ENCODE data around the gene IPPK.
A peak's percentile ranks its signal among the peaks of the same experiment; 100 is the strongest.

Gene IPPK

DNA sequence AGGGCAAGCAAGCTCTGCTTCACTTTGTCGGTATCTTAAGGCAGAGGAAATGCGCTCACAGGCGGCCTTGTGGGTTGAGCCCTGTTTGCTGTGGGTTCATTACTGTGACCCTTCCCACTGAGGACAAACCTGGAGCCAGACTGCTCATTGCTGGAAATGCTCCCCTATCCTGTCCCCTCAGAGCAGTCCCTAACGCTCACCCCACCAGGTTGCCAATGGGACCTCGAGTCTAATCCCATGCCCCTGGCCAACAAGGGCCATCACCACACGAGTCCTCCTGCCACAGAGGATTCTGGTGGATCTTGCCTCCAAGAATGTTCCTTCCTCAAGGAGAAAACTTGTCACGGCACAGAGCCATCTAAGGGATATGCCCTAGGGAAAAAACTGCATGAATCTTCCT lies 14.6 kb downstream of the IPPK start:
- Mint-ChIP-seq H3K9me3 (no peaks in the 10 kb centered on the region), H3K4me3 (no peak overlapping the region), H3K4me1 (peaks cover 17% of the 10 kb centered on the region), H3K27ac (no peak overlapping the region), H3K27me3 (no peaks in the 10 kb centered on the region)
- DNase-seq (no peak), ATAC-seq (no peak)

GRCh38 chr9:92654481-92655301 lies 15.2 kb downstream of the IPPK start:
- peak overlapping the region in 1 of 2 donors; percentile 7 for H3K27ac Mint-ChIP-seq
- DNase-seq, result no peak
- no peak overlapping the region for H3K4me3 Mint-ChIP-seq
- no peaks in the 10 kb centered on the region for H3K9me3 Mint-ChIP-seq
- peaks cover 11% of the 10 kb centered on the region for H3K4me1 Mint-ChIP-seq
- no peak for ATAC-seq
- no peaks in the 10 kb centered on the region for H3K27me3 Mint-ChIP-seq

GRCh38 chr9:92652461-92652860 lies 17.5 kb downstream of the IPPK start:
- Mint-ChIP-seq H3K4me3 (no peak overlapping the region), H3K27ac (no peak overlapping the region), H3K9me3 (no peaks in the 10 kb centered on the region), H3K4me1 (peaks cover 2% of the 10 kb centered on the region), H3K27me3 (no peaks in the 10 kb centered on the region)
- ATAC-seq, result no peak
- DNase-seq, result no peak

GRCh38 chr9:92650839-92651621 lies 18.9 kb downstream of the IPPK start:
- H3K4me1 Mint-ChIP-seq, result peaks cover 9% of the 10 kb centered on the region
- H3K9me3 Mint-ChIP-seq, result peaks cover 4 to 14% of the 10 kb centered on the region in 2 donors
- H3K4me3 Mint-ChIP-seq, result no peak overlapping the region
- DNase-seq (no peak), ATAC-seq (no peak)
- no peaks in the 10 kb centered on the region for H3K27me3 Mint-ChIP-seq
- no peak overlapping the region for H3K27ac Mint-ChIP-seq

DNA sequence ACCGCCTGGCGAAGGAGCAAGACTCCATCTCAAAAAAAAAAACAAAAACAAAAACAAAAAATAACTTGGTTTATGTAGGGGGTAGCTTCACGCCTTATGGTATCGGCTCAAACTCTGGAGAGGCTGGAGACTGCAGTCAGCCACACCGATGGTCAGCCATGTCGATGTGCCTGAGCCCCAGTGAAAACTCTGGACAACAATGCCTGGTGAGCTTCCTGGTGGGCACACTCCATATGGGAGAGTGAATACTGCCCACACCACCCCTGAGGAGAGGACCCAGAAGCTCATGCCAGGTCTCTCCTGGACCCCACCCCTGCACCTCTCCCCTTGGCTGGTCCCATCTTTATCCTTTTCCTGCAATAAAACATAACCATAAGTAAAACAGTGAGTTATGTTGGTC lies 19.6 kb downstream of the IPPK start:
- Mint-ChIP-seq H3K4me3 (no peak overlapping the region), H3K27me3 (no peaks in the 10 kb centered on the region)

GRCh38 chr9:92649007-92649406 lies 20.9 kb downstream of the IPPK start:
- ATAC-seq (no peak), DNase-seq (no peak)
- peaks cover 9 to 21% of the 10 kb centered on the region in 2 donors for H3K9me3 Mint-ChIP-seq
- H3K27me3 Mint-ChIP-seq, result no peaks in the 10 kb centered on the region
- H3K4me3 Mint-ChIP-seq, result no peak overlapping the region
- H3K27ac Mint-ChIP-seq, result no peak overlapping the region
- H3K4me1 Mint-ChIP-seq, result peaks cover 9% of the 10 kb centered on the region

More for the DNA sequence above, 19.6 kb downstream of the IPPK start:
- H3K4me1 Mint-ChIP-seq, result peaks cover 9% of the 10 kb centered on the region
- H3K27ac Mint-ChIP-seq, result no peak overlapping the region
- ATAC-seq (no peak), DNase-seq (no peak)
- peaks cover 9 to 21% of the 10 kb centered on the region in 2 donors for H3K9me3 Mint-ChIP-seq

- DNase-seq (no peak), ATAC-seq (no peak)
- H3K27me3 Mint-ChIP-seq, result no peaks in the 10 kb centered on the region
- no peak overlapping the region for H3K27ac Mint-ChIP-seq
- H3K4me3 Mint-ChIP-seq, result no peak overlapping the region
- peaks cover 9% of the 10 kb centered on the region for H3K4me1 Mint-ChIP-seq
- peaks cover 9 to 21% of the 10 kb centered on the region in 2 donors for H3K9me3 Mint-ChIP-seq
Measured at GRCh38 chr9:92648474-92648971, 21.4 kb downstream of the IPPK start.

GRCh38 chr9:92647671-92648473 lies 22.1 kb downstream of the IPPK start:
- Mint-ChIP-seq H3K9me3 (peaks cover 9 to 21% of the 10 kb centered on the region in 2 donors), H3K4me1 (peaks cover 9% of the 10 kb centered on the region), H3K4me3 (no peak overlapping the region), H3K27ac (peak overlapping the region in 1 of 2 donors; percentile 80), H3K27me3 (no peaks in the 10 kb centered on the region)
- ATAC-seq (no peak), DNase-seq (no peak)

DNA sequence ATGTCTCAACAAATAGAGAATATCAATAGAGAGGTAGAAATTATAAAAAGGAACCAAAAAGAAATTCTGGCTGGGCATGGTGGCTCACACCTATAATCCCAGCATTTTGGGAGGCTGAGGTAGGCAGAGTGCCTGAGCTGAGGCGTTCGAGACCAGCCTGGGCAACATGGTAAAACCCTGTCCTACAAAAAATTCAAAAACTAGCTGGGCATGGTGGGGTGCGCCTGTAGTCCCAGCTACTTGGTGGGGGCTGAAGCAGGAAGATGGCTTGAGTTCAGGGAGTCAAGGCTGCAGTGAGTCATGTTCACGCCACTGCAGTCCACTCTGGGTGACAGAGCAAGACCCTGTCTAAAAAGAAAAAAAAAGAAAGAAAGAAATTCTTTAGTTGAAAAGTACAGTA lies 24.9 kb downstream of the IPPK start:
- Mint-ChIP-seq H3K27ac (no peak overlapping the region), H3K9me3 (peaks cover 9 to 21% of the 10 kb centered on the region in 2 donors), H3K4me1 (peaks cover 9% of the 10 kb centered on the region), H3K4me3 (no peak overlapping the region), H3K27me3 (no peaks in the 10 kb centered on the region)
- no peak for ATAC-seq
- DNase-seq, result no peak

GRCh38 chr9:92644278-92644677 lies 25.7 kb downstream of the IPPK start:
- H3K27me3 Mint-ChIP-seq, result no peaks in the 10 kb centered on the region
- ATAC-seq (no peak), DNase-seq (no peak)
- H3K4me1 Mint-ChIP-seq, result peaks cover 9% of the 10 kb centered on the region
- H3K9me3 Mint-ChIP-seq, result peaks cover 9 to 21% of the 10 kb centered on the region in 2 donors
- no peak overlapping the region for H3K4me3 Mint-ChIP-seq
- H3K27ac Mint-ChIP-seq, result peak overlapping the region in 1 of 2 donors; percentile 28

- ATAC-seq, result no peak
- H3K27me3 Mint-ChIP-seq, result no peaks in the 10 kb centered on the region
- DNase-seq, result no peak
- no peak overlapping the region for H3K4me3 Mint-ChIP-seq
- H3K4me1 Mint-ChIP-seq, result peaks cover 9% of the 10 kb centered on the region
- peaks cover 9 to 21% of the 10 kb centered on the region in 2 donors for H3K9me3 Mint-ChIP-seq
- peak overlapping the region in 1 of 2 donors; percentile 43 for H3K27ac Mint-ChIP-seq
Measured at GRCh38 chr9:92642564-92642963, 27.4 kb downstream of the IPPK start.

DNA sequence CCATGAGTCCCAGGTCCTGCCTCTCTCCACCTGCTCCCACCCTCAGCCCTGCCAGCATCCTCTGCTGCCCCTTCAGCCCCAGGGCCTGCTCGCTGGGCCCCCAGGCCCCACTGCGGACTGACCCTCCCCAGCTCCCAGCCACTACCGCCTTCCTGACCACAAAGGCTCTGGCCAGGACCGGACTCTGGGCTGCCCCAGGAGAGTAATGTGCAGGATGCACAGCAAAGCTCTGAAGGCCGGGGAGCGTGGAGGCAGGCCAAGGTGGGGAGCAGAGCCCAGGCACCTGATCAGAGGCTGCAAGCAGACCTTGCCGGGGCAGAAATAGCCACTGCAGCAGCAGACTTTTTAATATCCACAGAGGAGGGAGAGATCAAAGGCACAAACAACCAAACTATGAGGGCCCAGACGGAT lies 27.9 kb downstream of the IPPK start:
- peaks cover 9 to 17% of the 10 kb centered on the region in 2 donors for H3K9me3 Mint-ChIP-seq
- no peak overlapping the region for H3K4me3 Mint-ChIP-seq
- DNase-seq, result no peak
- ATAC-seq, result no peak
- H3K27ac Mint-ChIP-seq, result no peak overlapping the region
- no peaks in the 10 kb centered on the region for H3K27me3 Mint-ChIP-seq
- H3K4me1 Mint-ChIP-seq, result peaks cover 4% of the 10 kb centered on the region

DNA sequence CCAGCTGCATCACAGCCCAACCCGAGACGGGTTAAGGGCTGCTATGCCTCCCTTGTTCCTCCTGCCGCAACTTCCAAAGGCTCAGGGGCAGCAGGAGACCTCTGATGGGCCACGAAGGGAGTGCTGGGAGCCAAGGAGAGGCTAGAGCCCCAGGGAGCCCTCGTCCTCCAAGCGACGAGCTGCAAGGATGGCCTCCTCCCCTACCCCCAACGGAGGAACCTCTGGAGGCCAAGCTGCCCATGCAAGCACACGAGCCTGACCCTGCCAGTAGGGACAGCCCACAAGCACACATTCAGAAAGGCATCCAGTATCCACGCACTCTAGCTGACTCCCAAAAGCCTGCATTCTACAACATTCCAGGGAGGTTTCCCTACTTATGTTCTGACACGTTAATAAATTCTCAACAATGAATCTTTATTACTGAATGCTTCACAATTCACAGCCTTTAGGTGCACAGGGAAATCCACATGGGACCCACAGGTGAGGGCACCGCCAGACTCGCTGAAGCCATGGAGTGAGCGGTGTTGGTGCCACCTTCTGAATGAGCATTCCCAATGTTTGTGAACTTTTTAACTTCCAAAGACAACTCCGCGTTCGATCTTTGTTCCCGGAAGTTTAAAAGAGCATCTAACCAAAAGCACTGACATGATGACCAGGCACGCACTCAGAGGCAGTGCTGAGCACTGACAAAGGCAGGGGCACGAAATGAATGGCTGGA lies 28.7 kb downstream of the IPPK start:
- no peak for ATAC-seq
- peaks cover 8 to 9% of the 10 kb centered on the region in 2 donors for H3K9me3 Mint-ChIP-seq
- H3K27me3 Mint-ChIP-seq, result no peaks in the 10 kb centered on the region
- H3K4me1 Mint-ChIP-seq, result no peaks in the 10 kb centered on the region
- H3K27ac Mint-ChIP-seq, result no peak overlapping the region
- DNase-seq, result no peak
- no peak overlapping the region for H3K4me3 Mint-ChIP-seq

DNA sequence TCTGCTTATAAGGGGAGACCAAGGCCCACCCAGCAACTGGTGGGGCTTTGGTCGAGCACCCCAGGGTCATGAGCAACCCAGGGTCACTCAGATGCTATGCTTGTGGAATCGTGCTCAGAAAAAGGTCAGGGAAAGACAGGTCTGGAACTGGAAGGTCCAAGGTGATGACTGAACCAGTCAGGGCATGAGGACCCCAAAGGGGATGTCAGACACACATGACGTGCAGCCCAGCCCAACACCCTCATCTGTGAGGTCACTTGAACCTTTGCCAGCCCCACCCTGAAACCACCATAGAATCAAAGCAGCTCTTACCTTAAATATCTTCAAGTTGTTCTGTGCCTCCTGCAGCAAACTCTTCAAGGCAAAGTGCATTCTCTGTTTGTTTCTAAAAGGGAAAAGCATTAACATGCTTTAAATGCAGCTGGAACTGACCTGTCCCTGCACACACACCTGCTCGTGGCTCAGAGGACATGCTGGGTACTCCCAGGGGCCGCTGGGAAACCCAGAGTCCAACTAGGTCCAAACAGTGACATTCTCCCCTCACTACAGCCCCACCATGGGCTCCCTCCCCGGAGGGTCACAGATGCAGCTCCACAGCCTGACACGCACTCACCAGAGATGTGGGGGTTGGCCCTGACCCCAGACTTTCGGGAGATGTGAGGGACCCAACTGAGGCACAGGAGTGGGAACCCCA lies 29.4 kb downstream of the IPPK start:
- Mint-ChIP-seq H3K27ac (no peak overlapping the region), H3K4me3 (no peak overlapping the region), H3K4me1 (no peaks in the 10 kb centered on the region), H3K27me3 (no peaks in the 10 kb centered on the region), H3K9me3 (peaks cover under 1 to 2% of the 10 kb centered on the region in 2 donors)
- no peak for ATAC-seq
- no peak for DNase-seq
